PC-9 (cell line): ENCODE measurements around the gene BRCA1. TPM values are rescaled to one million over a fixed set of nuclear protein-coding genes. Genes with fewer than 3 reads are reported as not detected.

Experiments used
- BruUV-seq: library from RNA; stranded (reverse); fragments of 400-500 nt; replicated peaks from 2 replicates; lab custom pipeline; 2021; lab: Mats Ljungman, UMichigan
- CTCF ChIA-PET: fragments of 300-600 bp; sonication (Branson Sonifier 250); formaldehyde crosslinking; loops from one replicate; lab custom pipeline; 2022; ENCODE audit warnings: antibody characterized with exemption; lab: Charles Lee
- POLR2A ChIA-PET: fragments of 300-600 bp; sonication (Branson Sonifier 250); formaldehyde crosslinking; loops from one replicate; lab custom pipeline; 2022; ENCODE audit warnings: antibody characterized with exemption; ENCODE audit not compliant: unreplicated experiment; lab: Charles Lee
- DNase-seq, 2 experiments: peaks; one replicate each; pipeline versions ENCODE4 v3.0.0 to v3.0.0-alpha.2; 2015 to 2022; ENCODE audit warnings: mixed read lengths in 1 of 2
- H2AFZ ChIP-seq: fragments of 200-600 bp; sonication (generic); 2 replicates; pipeline ENCODE4 v1.8.1; 2017; ENCODE audit warnings: antibody characterized with exemption
- H3F3A ChIP-seq: fragments of 200-600 bp; sonication (generic); 2 replicates; pipeline ENCODE4 v1.8.1; 2017; ENCODE audit warnings: antibody characterized with exemption, mild to moderate bottlenecking, low read depth; ENCODE audit not compliant: insufficient read depth
- H3K27ac ChIP-seq: fragments of 200-600 bp; sonication (generic); 2 replicates; pipeline ENCODE4 v1.6.1; 2016; ENCODE audit warnings: mixed run types
- H3K27me3 ChIP-seq: fragments of 200-600 bp; sonication (generic); 2 replicates; pipeline ENCODE4 v1.6.1; 2016; ENCODE audit warnings: low read depth, mixed run types; ENCODE audit not compliant: insufficient read depth
- H3K36me3 ChIP-seq: fragments of 200-600 bp; sonication (generic); 2 replicates; pipeline ENCODE4 v1.6.1; 2016; ENCODE audit warnings: low read depth, mixed run types
- H3K4me1 ChIP-seq: fragments of 200-600 bp; sonication (generic); replicated peaks from 2 replicates; pipeline ENCODE4 v1.6.1; 2016; ENCODE audit warnings: mixed run types; ENCODE audit not compliant: insufficient read depth
- H3K4me2 ChIP-seq: fragments of 200-600 bp; sonication (generic); 2 replicates; pipeline ENCODE4 v1.6.1; 2017; ENCODE audit warnings: mixed run types
- H3K4me3 ChIP-seq: fragments of 200-600 bp; sonication (generic); 2 replicates; pipeline ENCODE4 v1.6.1; 2016; ENCODE audit warnings: mixed run types
- H3K79me2 ChIP-seq: fragments of 200-600 bp; sonication (generic); 2 replicates; pipeline ENCODE4 v1.6.1; 2017; ENCODE audit warnings: low read depth, mixed run types
- H3K9me2 ChIP-seq: fragments of 200-600 bp; sonication (generic); 2 replicates; pipeline ENCODE4 v1.8.1; 2017; ENCODE audit warnings: mild to moderate bottlenecking; ENCODE audit not compliant: insufficient read depth
- H3K9me3 ChIP-seq: fragments of 200-600 bp; sonication (generic); 2 replicates; pipeline ENCODE4 v1.8.1; 2016; ENCODE audit warnings: low read depth; ENCODE audit not compliant: insufficient read depth
- H4K20me1 ChIP-seq: fragments of 200-600 bp; sonication (generic); 2 replicates; pipeline ENCODE4 v1.8.1; 2017; ENCODE audit not compliant: insufficient read depth
- CTCF ChIP-seq: fragments of 200-600 bp; sonication (generic); conservative IDR thresholded peaks from 2 replicates; pipeline ENCODE4 v1.6.1; 2017; ENCODE audit warnings: mixed run types, antibody characterized with exemption, mild to moderate bottlenecking, moderate library complexity
- EZH2 ChIP-seq: fragments of 200-600 bp; sonication (generic); IDR thresholded peaks from 2 replicates; pipeline ENCODE4 v1.8.0; 2017; ENCODE audit warnings: antibody characterized with exemption, low read depth
- intact Hi-C: fragments of 100-400 bp; cut with micrococcal nuclease; formaldehyde crosslinking; loops from one replicate; pipeline ENCODE4 v1.10.0; 2022; ENCODE audit not compliant: unreplicated experiment
- total RNA-seq: library from RNA; stranded (reverse); gene quantifications from 2 replicates; pipeline ENCODE4 v1.2.3, GENCODE V29; 2021

The BRCA1 gene
- total RNA-seq, 1 experiment from 2014 or later, result 52.0 TPM

DNA sequence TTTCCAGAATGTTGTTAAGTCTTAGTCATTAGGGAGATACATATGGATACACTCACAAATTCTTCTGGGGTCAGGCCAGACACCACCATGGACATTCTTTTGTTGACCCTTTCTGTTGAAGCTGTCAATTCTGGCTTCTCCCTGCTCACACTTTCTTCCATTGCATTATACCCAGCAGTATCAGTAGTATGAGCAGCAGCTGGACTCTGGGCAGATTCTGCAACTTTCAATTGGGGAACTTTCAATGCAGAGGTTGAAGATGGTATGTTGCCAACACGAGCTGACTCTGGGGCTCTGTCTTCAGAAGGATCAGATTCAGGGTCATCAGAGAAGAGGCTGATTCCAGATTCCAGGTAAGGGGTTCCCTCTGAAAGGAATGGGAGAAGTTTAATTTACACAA, 54.3 kb downstream of the BRCA1 start:
- H3K27ac ChIP-seq, result no peak overlapping the region
- POLR2A ChIA-PET, result no interaction called here
- peaks cover 9% of the 10 kb centered on the region; the same call in 1 of the 2 replicates for H3K36me3 ChIP-seq
- H3K4me1 ChIP-seq, result no peaks in the 10 kb centered on the region
- CTCF ChIA-PET, result no interaction called here
- no TSS peak for BruUV-seq
- no peaks in the 10 kb centered on the region for H3K9me2 ChIP-seq
- no peak overlapping the region for H2AFZ ChIP-seq
- no peaks in the 10 kb centered on the region for H3K27me3 ChIP-seq
- no peaks in the 10 kb centered on the region for H4K20me1 ChIP-seq
- H3K9me3 ChIP-seq, result no peaks in the 10 kb centered on the region
- H3K4me3 ChIP-seq, result no peak overlapping the region
- H3K79me2 ChIP-seq, result no peaks in the 10 kb centered on the region
- TF ChIP-seq CTCF (no peak), EZH2 (no peak)
- peaks cover 7% of the 10 kb centered on the region for H3F3A ChIP-seq
- intact Hi-C loops, result no loop called here
- H3K4me2 ChIP-seq, result no peak overlapping the region
- no peak for DNase-seq

DNA sequence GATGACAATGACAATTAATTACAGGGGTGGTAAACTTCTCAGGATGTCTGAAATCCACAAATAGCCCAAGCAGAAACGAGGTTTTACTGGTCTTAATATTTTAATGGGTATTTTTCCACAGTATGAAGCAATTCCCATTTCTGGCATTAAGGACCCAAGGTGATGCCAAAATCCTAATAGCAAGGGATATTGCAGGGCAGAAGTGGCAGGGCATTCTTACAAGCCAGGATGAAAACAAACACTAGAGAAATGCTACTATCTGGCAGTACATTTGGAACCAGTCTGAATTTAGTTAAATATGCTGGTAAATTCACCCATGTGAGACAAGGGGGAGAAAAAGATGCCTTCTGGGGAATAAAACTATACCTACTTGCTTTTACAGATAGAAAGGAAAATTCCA, 54.9 kb downstream of the BRCA1 start:
- POLR2A ChIA-PET, result no interaction called here
- peaks cover 9% of the 10 kb centered on the region; the same call in 1 of the 2 replicates for H3K36me3 ChIP-seq

DNA sequence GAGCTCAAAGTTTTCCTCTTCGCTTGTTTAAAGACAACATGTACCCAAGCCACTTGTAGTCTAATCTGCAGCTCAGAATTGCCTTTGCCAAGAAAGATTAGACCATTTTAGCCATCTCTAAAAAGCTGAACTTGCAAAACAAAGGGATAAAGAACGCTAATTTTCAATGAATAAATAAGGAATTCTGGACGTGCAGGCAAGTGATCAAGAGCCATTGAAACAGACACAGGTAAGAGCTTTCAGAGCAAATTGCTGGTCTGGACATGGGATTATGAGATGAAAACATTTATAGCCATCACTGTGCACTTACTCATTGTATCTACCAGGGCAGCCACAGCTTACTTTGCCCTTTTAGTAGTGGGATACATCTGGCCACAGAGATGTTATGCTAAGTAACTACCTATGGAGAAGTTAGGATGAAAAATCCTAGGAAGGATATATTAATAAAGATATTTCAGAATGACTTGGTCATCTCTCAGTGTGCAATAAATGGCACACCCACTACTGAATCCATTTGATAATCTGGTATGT, 55.7 kb downstream of the BRCA1 start:
- TF ChIP-seq CTCF, result no peak
- TF ChIP-seq EZH2, result no peak
- Histone ChIP-seq H3K27ac (peak overlapping the region; percentile 1; the same call in 1 of the 2 replicates), H3K4me2 (no peak overlapping the region), H3K4me1 (no peaks in the 10 kb centered on the region), H3K9me3 (no peaks in the 10 kb centered on the region), H3K79me2 (no peaks in the 10 kb centered on the region), H2AFZ (no peak overlapping the region), H3K27me3 (no peaks in the 10 kb centered on the region), H3K4me3 (no peak overlapping the region), H3K9me2 (no peaks in the 10 kb centered on the region), H3K36me3 (peaks cover 9% of the 10 kb centered on the region; the same call in 1 of the 2 replicates), H3F3A (peaks cover 7% of the 10 kb centered on the region), H4K20me1 (no peaks in the 10 kb centered on the region)
- ChIA-PET CTCF (no interaction called here), POLR2A (interaction anchor here (0.6 kb wide), 1 partner anchor 322 kb away, joined by 7 read pairs; no protein-coding TSS in a partner anchor)
- no peak for DNase-seq
- no TSS peak for BruUV-seq
- intact Hi-C loops, result no loop called here

More for the DNA sequence above, 54.9 kb downstream of the BRCA1 start:
- Histone ChIP-seq H3K27ac (no peak overlapping the region), H3F3A (peaks cover 7% of the 10 kb centered on the region), H3K4me3 (no peak overlapping the region), H4K20me1 (no peaks in the 10 kb centered on the region), H3K9me2 (no peaks in the 10 kb centered on the region), H3K4me1 (no peaks in the 10 kb centered on the region), H2AFZ (no peak overlapping the region), H3K4me2 (no peak overlapping the region), H3K27me3 (no peaks in the 10 kb centered on the region), H3K9me3 (no peaks in the 10 kb centered on the region), H3K79me2 (no peaks in the 10 kb centered on the region)
- intact Hi-C loops, result no loop called here
- DNase-seq, result no peak
- CTCF ChIA-PET, result no interaction called here
- no TSS peak for BruUV-seq
- TF ChIP-seq CTCF (no peak), EZH2 (no peak)
